Spinal cord (tissue), 10 donors: ENCODE results near the gene MACROD2. TPM values are rescaled to one million over a fixed set of nuclear protein-coding genes. Genes with fewer than 3 reads are reported as not detected.
"Not testable (repeated sequence)": the region's sequence is repeated elsewhere in the genome, so short reads cannot be mapped to it uniquely, and the experiment has no call there.

Experiments used
- DNase-seq, 6 donors: peaks; one replicate each; pipeline versions ENCODE4 v3.0.0 to v3.0.0-alpha.2; 2013 to 2015; ENCODE audit warnings: low spot score in 6 of 6, low read depth in 4 of 6
- H3K27ac ChIP-seq: one replicate; pipeline ENCODE4 v1.5.1; 2013; ENCODE audit warnings: low read depth, low read length, control low read depth
- H3K27me3 ChIP-seq: one replicate; pipeline ENCODE4 v1.6.1; 2013; ENCODE audit warnings: low read length; ENCODE audit not compliant: control insufficient read depth, insufficient read depth
- H3K36me3 ChIP-seq: one replicate; pipeline ENCODE4 v1.6.1; 2013; ENCODE audit warnings: low read length; ENCODE audit not compliant: control insufficient read depth, insufficient read depth
- H3K4me1 ChIP-seq: one replicate; pipeline ENCODE4 v1.6.1; 2013; ENCODE audit warnings: low read length; ENCODE audit not compliant: control insufficient read depth, insufficient read depth
- H3K4me3 ChIP-seq: one replicate; pipeline ENCODE4 v1.5.1; 2013; ENCODE audit warnings: low read depth, low read length, control low read depth
- H3K9me3 ChIP-seq: one replicate; pipeline ENCODE4 v1.6.1; 2013; ENCODE audit warnings: low read length; ENCODE audit not compliant: control insufficient read depth, insufficient read depth
- WGBS: methylation state at CpG from one replicate; pipeline ENCODE4 v1.1.5; 2013; ENCODE audit warnings: missing lambda C conversion rate; ENCODE audit not compliant: insufficient coverage; 5-methylcytosine and 5-hydroxymethylcytosine counted together
- polyA plus RNA-seq, 2 donors: library from polyadenylated mRNA; unstranded; fragments of 120-200 nt; gene quantifications; one replicate each; pipeline ENCODE4 v1.2.1, GENCODE V29; 2013; ENCODE audit not compliant: insufficient read length in 2 of 2
- total RNA-seq, 2 donors: library from RNA; depleted of rRNA in 1 of 2; stranded (reverse); fragments of 120-200 nt in 1 of 2; fragments of >200 nt in 1 of 2; gene quantifications; one replicate each; pipeline versions ENCODE4 v1.2.3 to v1.2.4, GENCODE V29; 2013 to 2014
- donor health status: healthy.

Gene MACROD2
- total and polyA plus RNA-seq, 4 donors, result 16.2 to 34.0 (median 23.6) TPM

- no peak overlapping the region for H3K27ac ChIP-seq
- no peaks in the 10 kb centered on the region for H3K9me3 ChIP-seq
- no peaks in the 10 kb centered on the region for H3K4me1 ChIP-seq
- H3K27me3 ChIP-seq, result no peaks in the 10 kb centered on the region
- DNase-seq, result no peak
- no peaks in the 10 kb centered on the region for H3K36me3 ChIP-seq
- WGBS, result no CpG with 5 or more reads among the region's 3 CpGs
- H3K4me3 ChIP-seq, result no peak overlapping the region
Observed at GRCh38 chr20:15185322-15185721, 1190.0 kb downstream of the MACROD2 start.

GRCh38 chr20:15185913-15186312 lies 1190.6 kb downstream of the MACROD2 start:
- H3K4me3 ChIP-seq, result no peak overlapping the region
- no peaks in the 10 kb centered on the region for H3K9me3 ChIP-seq
- no peaks in the 10 kb centered on the region for H3K4me1 ChIP-seq
- H3K36me3 ChIP-seq, result no peaks in the 10 kb centered on the region
- no peak for DNase-seq
- H3K27me3 ChIP-seq, result no peaks in the 10 kb centered on the region
- WGBS, result 83% methylated on average over 1 of the region's 2 CpGs
- H3K27ac ChIP-seq, result no peak overlapping the region

- WGBS, result no CpG with 5 or more reads among the region's 1 CpG
Observed at GRCh38 chr20:15187612-15188011, 1192.3 kb downstream of the MACROD2 start.

GRCh38 chr20:15188415-15188814 lies 1193.1 kb downstream of the MACROD2 start:
- Histone ChIP-seq H3K4me3 (no peak overlapping the region), H3K27ac (no peak overlapping the region), H3K4me1 (no peaks in the 10 kb centered on the region), H3K9me3 (no peaks in the 10 kb centered on the region), H3K27me3 (no peaks in the 10 kb centered on the region), H3K36me3 (no peaks in the 10 kb centered on the region)
- DNase-seq, result no peak
- 100% methylated on average over 1 of the region's 3 CpGs for WGBS

More at GRCh38 chr20:15187612-15188011, 1192.3 kb downstream of the MACROD2 start:
- Histone ChIP-seq H3K27ac (no peak overlapping the region), H3K4me1 (no peaks in the 10 kb centered on the region), H3K9me3 (no peaks in the 10 kb centered on the region), H3K4me3 (no peak overlapping the region), H3K27me3 (no peaks in the 10 kb centered on the region), H3K36me3 (no peaks in the 10 kb centered on the region)
- no peak for DNase-seq

GRCh38 chr20:15191082-15191723 lies 1195.9 kb downstream of the MACROD2 start:
- no peaks in the 10 kb centered on the region for H3K4me1 ChIP-seq
- no peaks in the 10 kb centered on the region for H3K36me3 ChIP-seq
- H3K9me3 ChIP-seq, result no peaks in the 10 kb centered on the region
- no peak for DNase-seq
- H3K4me3 ChIP-seq, result no peak overlapping the region
- WGBS, result 50% methylated on average over 2 of the region's 4 CpGs
- no peak overlapping the region for H3K27ac ChIP-seq
- no peaks in the 10 kb centered on the region for H3K27me3 ChIP-seq

- no peaks in the 10 kb centered on the region for H3K9me3 ChIP-seq
- no peaks in the 10 kb centered on the region for H3K4me1 ChIP-seq
- H3K27ac ChIP-seq, result no peak overlapping the region
- no peaks in the 10 kb centered on the region for H3K36me3 ChIP-seq
- no peaks in the 10 kb centered on the region for H3K27me3 ChIP-seq
- DNase-seq, result no peak
- no CpG with 5 or more reads among the region's 4 CpGs for WGBS
- no peak overlapping the region for H3K4me3 ChIP-seq
Observed at GRCh38 chr20:15195378-15195777, 1200.1 kb downstream of the MACROD2 start.

- DNase-seq, result no peak
- WGBS, result 88% methylated on average over 1 of the region's 3 CpGs
- H3K9me3 ChIP-seq, result no peaks in the 10 kb centered on the region
Observed at GRCh38 chr20:15196547-15197255, 1201.4 kb downstream of the MACROD2 start.

GRCh38 chr20:15198017-15198416 lies 1202.7 kb downstream of the MACROD2 start:
- H3K4me1 ChIP-seq, H3K27me3 ChIP-seq, DNase-seq, H3K36me3 ChIP-seq, H3K27ac ChIP-seq, H3K4me3 ChIP-seq, H3K9me3 ChIP-seq: not testable (repeated sequence)
- WGBS, result 95% methylated on average over 8 of the region's 10 CpGs

More at GRCh38 chr20:15196547-15197255, 1201.4 kb downstream of the MACROD2 start:
- Histone ChIP-seq H3K27me3 (no peaks in the 10 kb centered on the region), H3K36me3 (no peaks in the 10 kb centered on the region), H3K4me1 (no peaks in the 10 kb centered on the region), H3K4me3 (no peak overlapping the region), H3K27ac (no peak overlapping the region)

- Histone ChIP-seq H3K27me3 (no peaks in the 10 kb centered on the region), H3K9me3 (no peaks in the 10 kb centered on the region), H3K4me3 (no peak overlapping the region), H3K27ac (no peak overlapping the region), H3K36me3 (no peaks in the 10 kb centered on the region), H3K4me1 (no peaks in the 10 kb centered on the region)
- DNase-seq, result no peak
- no CpG with 5 or more reads among the region's 1 CpG for WGBS
Observed at GRCh38 chr20:15199698-15200097, 1204.4 kb downstream of the MACROD2 start.

- no peak for DNase-seq
- H3K36me3 ChIP-seq, result no peaks in the 10 kb centered on the region
- no peak overlapping the region for H3K4me3 ChIP-seq
- no peaks in the 10 kb centered on the region for H3K9me3 ChIP-seq
- H3K4me1 ChIP-seq, result no peaks in the 10 kb centered on the region
- no peaks in the 10 kb centered on the region for H3K27me3 ChIP-seq
- WGBS, result no CpG with 5 or more reads among the region's 1 CpG
- no peak overlapping the region for H3K27ac ChIP-seq
Observed at GRCh38 chr20:15200147-15200565, 1204.8 kb downstream of the MACROD2 start.
